HG03565 (cell line): ENCODE measurements around the gene ELF3.
"Not testable (repeated sequence)": the region's sequence is repeated elsewhere in the genome, so short reads cannot be mapped to it uniquely, and the experiment has no call there.

Experiments used
- ATAC-seq: cut with Tn5 transposase; IDR thresholded peaks from one replicate; pipeline ENCODE4 v1.9.1; 2021; ENCODE audit warnings: mild to moderate bottlenecking, moderate library complexity; ENCODE audit not compliant: unreplicated experiment

ELF3 gene

DNA sequence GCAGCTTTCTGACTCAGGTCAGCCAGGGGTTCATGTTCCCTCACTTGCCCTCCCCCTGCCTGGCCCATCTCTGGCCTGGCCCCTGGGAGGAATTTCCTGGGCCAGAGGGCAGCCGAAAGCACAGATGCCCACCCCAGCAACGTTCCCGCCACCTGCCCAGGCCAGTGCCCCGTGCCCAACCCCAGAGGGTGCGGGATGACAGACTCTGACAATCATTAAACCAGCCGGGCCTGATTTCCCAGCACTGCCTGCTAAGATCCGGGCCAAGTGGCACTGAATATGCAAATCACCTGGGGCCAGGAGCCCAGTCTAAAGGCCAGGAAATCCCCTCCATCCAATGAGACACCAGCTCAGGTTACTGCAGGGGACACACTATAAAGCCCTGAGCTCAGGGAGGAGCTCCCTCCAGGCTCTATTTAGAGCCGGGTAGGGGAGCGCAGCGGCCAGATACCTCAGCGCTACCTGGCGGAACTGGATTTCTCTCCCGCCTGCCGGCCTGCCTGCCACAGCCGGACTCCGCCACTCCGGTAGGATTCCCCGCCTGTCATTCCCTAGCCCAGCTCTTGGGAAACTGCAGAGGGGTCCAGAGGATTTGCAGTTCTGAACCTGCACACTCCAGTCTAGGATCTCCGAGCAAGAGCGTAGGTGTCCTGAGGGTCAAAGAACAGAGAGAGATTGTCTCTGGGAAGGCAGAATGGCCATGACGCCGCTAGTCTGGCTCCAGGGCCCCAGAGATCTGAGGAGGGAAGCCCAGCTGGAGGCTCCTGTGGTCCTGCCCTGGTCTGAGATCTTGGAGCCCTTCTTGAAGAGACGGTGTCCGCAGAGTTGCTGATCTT, at the start of gene ELF3:
ELF3 (plus strand) TSS at position 408 of the 836 bp plus-strand sequence. CDS start 550 bp downstream, outside the sequence.
- no peak for ATAC-seq

DNA sequence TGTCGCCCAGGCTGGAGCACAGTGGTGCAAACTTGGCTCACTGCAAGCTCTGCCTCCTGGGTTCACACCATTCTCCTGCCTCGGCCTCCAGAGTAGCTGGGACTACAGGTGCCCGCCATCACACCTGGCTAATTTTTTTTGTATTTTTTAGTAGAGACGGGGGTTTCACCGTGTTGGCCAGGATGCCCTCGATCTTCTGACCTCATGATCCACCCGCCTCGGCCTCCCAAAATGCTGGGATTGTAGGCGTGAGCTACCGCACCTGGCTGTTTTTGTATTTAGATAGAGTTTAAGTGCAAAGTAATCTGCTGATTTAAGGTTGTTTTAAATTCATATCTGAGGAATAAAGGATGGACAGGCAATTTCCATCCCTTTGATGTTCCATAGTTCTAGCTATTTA, 48.0 kb upstream of the ELF3 start:
- ATAC-seq = not testable (repeated sequence)

- ATAC-seq = no peak
Measured at GRCh38 chr1:201964261-201964660, 46.1 kb upstream of the ELF3 start.

- no peak for ATAC-seq
Measured at GRCh38 chr1:201966171-201966570, 44.2 kb upstream of the ELF3 start.

DNA sequence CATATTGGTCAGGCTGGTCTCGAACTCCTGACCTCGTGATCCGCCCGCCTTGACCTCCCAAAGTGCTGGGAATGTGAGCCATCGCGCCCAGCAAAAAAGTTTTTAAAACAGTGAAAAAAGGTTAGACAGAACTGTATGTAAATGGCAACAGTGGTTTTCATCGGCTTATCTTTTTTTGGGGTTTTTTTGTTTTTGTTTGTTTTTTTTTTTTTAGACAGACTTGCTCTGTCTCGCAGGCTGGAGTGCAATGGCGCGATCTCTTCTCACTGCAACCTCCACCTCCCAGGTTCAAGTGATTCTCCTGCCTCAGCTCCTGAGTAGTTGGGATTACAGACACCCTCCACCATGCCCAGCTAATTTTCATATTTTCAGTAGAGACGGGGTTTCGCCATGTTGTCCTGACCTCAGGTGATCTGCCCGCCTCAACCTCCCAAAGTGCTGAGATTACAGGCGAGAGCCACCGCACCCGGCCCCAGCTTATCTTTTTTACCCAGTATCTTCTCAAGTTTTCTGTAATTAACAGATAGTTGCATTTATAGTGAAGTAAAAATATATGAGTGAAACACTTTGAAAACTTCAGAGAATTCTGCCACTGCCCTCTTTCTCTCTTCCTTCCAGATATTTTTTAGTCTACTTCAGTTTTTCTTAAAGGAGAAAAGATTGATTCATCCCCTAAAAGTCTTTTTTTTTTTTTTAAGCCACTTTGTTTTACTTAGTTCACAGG, 42.0 kb upstream of the ELF3 start:
- no peak for ATAC-seq

DNA sequence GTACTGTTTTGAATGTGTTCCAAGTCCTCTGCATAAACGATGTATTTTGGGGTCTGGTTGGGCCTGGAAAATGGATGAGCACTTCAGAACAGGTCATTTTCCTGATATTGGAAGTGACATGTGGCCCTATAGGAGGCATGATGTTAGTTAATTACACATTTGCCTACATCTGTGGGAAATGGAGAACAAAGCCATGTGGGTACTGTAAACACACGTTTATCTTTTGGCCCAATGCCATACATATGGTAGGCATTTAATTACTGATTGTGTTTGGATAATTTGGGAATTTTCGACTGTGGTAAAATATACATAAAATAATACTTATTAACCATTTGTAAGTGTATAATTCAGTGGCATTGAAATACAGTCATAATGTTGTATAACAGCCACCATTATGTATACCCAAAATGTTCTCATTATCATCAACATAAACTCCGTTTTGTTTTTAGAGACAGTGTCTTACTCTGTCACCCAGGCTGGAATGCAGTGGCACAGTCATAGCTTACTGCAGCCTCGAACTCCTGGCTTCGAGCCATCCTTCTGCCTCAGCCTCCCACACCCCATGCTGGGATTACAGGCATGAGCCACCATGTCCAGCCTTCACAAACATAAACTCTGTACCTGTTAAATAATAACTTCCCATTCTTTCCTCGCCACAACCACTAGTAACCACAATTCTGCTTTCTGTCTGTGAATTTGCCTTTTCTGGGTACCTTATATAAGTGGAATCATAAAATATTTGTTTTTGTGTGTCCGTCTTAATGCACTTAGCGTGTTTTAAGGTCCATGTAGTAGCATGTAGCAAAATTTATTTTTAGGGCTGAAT, 39.8 kb upstream of the ELF3 start:
- ATAC-seq = no peak

- ATAC-seq = no peak
Measured at GRCh38 chr1:201982082-201982622, 28.2 kb upstream of the ELF3 start.

DNA sequence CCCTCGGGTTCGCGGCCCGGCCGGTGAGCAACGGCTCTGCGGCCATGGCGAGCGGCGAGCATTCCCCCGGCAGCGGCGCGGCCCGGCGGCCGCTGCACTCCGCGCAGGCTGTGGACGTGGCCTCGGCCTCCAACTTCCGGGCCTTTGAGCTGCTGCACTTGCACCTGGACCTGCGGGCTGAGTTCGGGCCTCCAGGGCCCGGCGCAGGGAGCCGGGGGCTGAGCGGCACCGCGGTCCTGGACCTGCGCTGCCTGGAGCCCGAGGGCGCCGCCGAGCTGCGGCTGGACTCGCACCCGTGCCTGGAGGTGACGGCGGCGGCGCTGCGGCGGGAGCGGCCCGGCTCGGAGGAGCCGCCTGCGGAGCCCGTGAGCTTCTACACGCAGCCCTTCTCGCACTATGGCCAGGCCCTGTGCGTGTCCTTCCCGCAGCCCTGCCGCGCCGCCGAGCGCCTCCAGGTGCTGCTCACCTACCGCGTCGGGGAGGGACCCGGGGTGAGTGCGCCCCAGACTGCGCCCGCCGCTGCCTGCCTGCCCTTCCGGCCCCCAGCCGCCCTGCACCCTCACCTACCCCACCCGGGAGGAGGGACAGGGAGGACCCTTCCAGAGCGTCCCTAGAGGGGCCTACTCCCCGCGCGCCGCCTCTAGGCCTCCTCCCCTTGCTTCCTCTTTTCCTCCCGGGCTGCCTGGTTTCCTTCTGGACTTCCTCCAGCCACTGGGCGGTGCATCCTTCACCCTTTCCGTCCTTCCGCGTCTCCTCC, 27.6 kb upstream of the ELF3 start, which contains the start of gene RNPEP:
RNPEP (plus strand) TSS at position 26 of the 757 bp plus-strand sequence; CDS start at position 45, 19 bp downstream.
- peak; percentile 55 for ATAC-seq

- no peak for ATAC-seq
Measured at GRCh38 chr1:201983380-201983805, 27.0 kb upstream of the ELF3 start.

DNA sequence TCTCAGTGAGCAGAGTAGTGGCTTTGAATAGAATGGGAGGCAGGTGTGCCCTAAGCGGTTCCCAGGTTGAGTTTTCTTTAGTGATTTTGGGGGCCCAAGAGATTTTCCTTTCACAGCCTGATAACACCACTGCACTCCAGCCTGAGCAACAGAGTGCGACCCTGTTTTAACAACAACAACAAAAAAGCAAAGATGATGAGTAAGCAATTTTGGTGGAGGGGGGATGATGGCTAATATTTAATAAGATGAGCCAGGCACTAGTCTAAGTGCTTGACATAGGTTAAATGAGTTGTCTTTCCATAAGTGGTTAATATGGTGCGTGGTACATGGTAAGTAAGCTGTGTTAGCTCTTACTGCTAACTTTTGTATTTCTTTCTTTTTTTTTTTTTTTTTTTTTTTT, 25.9 kb upstream of the ELF3 start:
- no peak for ATAC-seq

DNA sequence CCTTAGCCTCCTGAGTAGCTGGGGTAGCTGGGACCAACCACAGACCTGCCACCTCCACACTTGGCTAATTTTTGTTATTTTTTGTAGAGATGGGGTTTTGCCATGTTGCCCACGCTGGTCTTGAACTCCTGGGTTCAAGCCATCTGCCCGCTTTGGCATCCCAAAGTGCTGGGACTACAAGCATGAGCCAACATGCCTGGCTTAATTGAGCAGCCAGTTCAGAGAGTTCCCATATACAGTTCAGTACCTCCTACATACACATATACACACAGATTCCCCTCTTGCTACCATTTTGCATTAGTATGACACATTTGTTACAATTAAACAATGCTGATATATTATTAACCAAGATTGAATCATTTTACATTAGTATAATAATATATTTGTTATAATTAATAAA, 25.0 kb upstream of the ELF3 start:
- no peak for ATAC-seq

DNA sequence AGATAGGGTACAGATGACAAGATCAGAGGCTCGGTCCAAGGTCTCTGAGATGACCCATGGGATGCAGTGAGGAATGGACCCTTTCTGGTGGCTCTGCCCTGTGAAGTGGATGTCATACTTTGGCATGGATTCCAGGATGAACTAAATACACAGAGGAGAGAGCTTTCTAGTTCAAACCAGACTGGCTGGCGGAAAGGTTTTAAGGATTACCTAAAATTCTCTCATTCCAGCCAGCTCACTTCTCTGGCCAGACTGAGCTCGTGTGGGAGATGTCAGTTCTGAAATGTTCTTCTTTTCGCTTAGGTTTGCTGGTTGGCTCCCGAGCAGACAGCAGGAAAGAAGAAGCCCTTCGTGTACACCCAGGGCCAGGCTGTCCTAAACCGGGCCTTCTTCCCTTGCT, 21.8 kb upstream of the ELF3 start:
- ATAC-seq = no peak

DNA sequence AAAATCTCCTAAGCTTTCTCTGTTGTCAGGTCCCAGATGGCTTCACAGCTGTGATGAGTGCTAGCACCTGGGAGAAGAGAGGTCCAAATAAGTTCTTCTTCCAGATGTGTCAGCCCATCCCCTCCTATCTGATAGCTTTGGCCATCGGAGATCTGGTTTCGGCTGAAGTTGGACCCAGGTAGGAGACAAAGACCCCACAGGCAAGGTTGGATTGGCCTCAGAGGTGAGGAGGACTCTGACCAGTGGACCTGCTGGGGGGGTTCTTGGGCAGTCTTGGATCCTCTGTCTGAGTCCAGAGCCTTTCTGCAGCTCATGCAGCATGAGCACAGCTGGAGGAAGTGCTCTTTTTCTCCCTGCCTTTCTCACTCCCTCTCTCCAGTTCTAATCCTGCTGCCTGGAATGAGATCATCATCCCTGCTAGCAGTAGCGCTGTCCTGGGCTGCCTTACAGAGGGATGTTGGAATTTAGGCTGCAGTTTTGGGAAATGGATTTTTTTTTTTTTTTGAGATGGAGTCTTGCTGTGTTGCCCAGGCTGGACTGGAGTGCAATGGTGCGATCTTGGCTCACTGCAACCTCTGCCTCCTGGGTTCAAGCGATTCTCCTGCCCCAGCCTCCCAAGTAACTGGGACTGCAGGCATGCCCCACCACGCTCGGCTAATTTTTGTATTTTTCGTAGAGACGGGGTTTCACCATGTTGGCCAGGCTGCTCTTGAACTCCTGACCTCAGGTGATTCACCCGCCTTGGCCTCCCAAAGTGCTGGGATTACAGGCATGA, 20.8 kb upstream of the ELF3 start:
- no peak for ATAC-seq

DNA sequence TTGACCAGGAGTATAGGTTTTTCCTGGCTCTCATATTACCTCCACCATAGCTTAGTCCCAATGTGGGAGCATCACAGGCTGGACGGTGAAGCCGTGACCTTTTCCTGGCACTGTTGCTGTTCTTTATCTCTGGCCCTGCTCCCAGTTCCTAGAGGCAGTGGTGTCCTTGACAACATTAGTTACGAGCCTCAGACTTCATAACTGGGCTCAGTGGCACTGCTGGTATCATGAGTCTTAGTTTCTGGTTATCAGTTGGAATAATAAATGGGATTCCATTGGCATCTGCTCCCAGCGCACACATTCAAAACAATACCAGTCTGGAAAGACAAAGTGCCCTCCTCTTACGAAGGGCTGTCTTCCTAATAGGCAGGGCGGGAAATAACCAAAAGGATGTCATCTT, 20.0 kb upstream of the ELF3 start:
- ATAC-seq = no peak

DNA sequence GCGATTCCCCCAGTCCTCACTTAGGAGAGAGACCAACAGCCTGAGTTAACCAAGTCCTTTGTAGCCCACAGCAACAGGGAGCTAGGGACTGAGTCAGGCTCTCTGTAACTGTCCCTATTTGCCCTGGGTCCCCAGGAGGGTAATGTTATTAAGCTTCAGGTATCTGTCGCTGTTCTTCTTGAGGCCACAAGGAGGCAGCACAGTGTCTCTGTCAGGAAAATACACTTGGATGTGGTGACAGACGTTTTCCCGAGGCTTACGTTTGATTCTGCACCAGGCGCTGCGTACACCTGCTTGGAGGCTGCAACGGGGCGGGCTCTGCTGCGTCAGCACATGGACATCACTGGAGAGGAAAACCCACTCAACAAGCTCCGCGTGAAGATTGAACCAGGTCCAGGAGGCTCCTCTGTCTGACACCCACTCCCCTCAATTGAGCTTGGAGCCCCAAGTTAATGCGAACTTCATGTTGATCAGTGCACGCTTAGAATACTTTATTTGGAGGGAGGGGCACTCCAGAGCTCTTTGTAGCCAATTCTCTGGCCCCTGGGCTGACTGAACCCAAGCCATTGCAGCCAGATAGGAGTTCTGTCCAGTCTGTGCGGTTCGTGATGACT, 10.7 kb upstream of the ELF3 start:
- no peak for ATAC-seq

DNA sequence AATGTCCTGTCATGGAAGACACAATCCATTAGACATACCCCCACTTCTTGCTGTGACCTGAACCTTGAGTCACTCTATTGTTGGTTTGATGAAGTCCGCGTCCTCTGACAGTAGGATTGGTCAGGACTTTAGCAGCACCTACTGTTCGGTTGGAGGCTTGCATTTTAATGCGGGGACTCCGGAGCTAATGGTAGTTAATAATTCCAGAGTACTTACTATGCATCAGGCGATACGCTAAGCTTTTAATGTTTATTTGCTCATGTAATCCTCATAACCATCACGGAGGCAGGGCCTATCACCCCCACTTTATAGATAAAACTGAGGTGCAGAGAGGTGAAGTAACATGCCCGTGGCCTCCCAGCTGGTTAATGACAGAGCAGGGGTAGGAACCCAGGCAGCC, 7.9 kb upstream of the ELF3 start:
- no peak for ATAC-seq

- ATAC-seq = no peak
Measured at GRCh38 chr1:202004711-202005110, 5.7 kb upstream of the ELF3 start.

DNA sequence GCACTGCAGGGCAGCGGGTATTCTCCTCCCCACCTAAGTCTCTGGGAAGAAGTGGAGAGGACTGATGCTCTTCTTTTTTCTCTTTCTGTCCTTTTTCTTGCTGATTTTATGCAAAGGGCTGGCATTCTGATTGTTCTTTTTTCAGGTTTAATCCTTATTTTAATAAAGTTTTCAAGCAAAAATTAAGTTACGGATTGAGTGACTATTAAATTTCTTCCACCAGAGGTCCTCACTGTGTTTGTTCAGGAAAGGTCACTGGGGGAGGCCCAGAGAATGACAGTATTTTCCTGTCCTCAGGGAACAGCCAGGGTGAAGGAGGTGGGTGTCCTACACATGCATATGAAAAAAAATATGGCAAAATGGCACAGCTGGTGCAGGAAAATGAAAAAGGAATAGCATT, 4.4 kb upstream of the ELF3 start:
- ATAC-seq = no peak

GRCh38 chr1:202007304-202007703, 3.1 kb upstream of the ELF3 start:
- ATAC-seq = no peak
